A673 (cell line): ENCODE data around the gene TMEM178B. TPM values are rescaled to one million over a fixed set of nuclear protein-coding genes. Genes with fewer than 3 reads are reported as not detected.

ENCODE experiments used
- BruUV-seq: library from RNA; stranded (reverse); fragments of 400-500 nt; replicated peaks from 2 replicates; lab custom pipeline; 2021; lab: Mats Ljungman, UMichigan
- CTCF ChIA-PET: fragments of 300-600 bp; sonication (Branson Sonifier 250); formaldehyde crosslinking; loops from one replicate; lab custom pipeline; 2022; ENCODE audit warnings: antibody characterized with exemption; lab: Charles Lee
- POLR2A ChIA-PET: fragments of 300-600 bp; sonication (Branson Sonifier 250); formaldehyde crosslinking; loops from one replicate; lab custom pipeline; 2022; ENCODE audit warnings: antibody characterized with exemption; ENCODE audit not compliant: low non-redundant PET; lab: Charles Lee
- DNase-seq: peaks from one replicate; pipeline ENCODE4 v3.0.0-alpha.2; 2015; ENCODE audit warnings: low spot score
- H3K27ac ChIP-seq: fragments of 200-600 bp; sonication (generic); 2 replicates; pipeline ENCODE4 v1.5.1; 2016; ENCODE audit warnings: mixed run types, low read depth, mild to moderate bottlenecking, mixed read lengths, antibody characterized with exemption, low read length; ENCODE audit not compliant: poor library complexity, severe bottlenecking
- H3K27me3 ChIP-seq: fragments of 200-600 bp; sonication (generic); replicated peaks from 2 replicates; pipeline ENCODE4 v1.6.1; 2017; ENCODE audit warnings: mixed run types, low read depth, mild to moderate bottlenecking, mixed read lengths, antibody characterized with exemption, low read length; ENCODE audit not compliant: insufficient read depth, poor library complexity
- H3K36me3 ChIP-seq: fragments of 200-600 bp; sonication (generic); 2 replicates; pipeline ENCODE4 v1.6.1; 2016; ENCODE audit warnings: mixed run types, mild to moderate bottlenecking, mixed read lengths, antibody characterized with exemption, low read length; ENCODE audit not compliant: insufficient read depth, poor library complexity, severe bottlenecking
- H3K4me1 ChIP-seq: fragments of 200-600 bp; sonication (generic); 2 replicates; pipeline ENCODE4 v1.6.1; 2017; ENCODE audit warnings: mixed run types, mild to moderate bottlenecking, mixed read lengths, antibody characterized with exemption, low read length; ENCODE audit not compliant: insufficient read depth, poor library complexity, severe bottlenecking
- H3K4me3 ChIP-seq: fragments of 200-600 bp; sonication (generic); 2 replicates; pipeline ENCODE4 v1.5.1; 2016; ENCODE audit warnings: low read depth, mixed run types, mild to moderate bottlenecking, mixed read lengths, low read length; ENCODE audit not compliant: poor library complexity, severe bottlenecking
- H3K9me3 ChIP-seq: fragments of 200-600 bp; sonication (generic); 2 replicates; pipeline ENCODE4 v1.6.1; 2016; ENCODE audit warnings: mixed run types, low read depth, mild to moderate bottlenecking, mixed read lengths, antibody characterized with exemption, low read length; ENCODE audit not compliant: poor library complexity, severe bottlenecking
- EZH2 ChIP-seq: fragments of 200-600 bp; sonication (generic); IDR thresholded peaks from 2 replicates; pipeline ENCODE4 v1.6.1; 2017; ENCODE audit warnings: borderline replicate concordance, low read depth, mild to moderate bottlenecking, mixed read lengths, antibody characterized with exemption, low read length; ENCODE audit not compliant: poor library complexity, severe bottlenecking
- intact Hi-C: fragments of 100-400 bp; cut with micrococcal nuclease; formaldehyde crosslinking; loops from one replicate; pipeline ENCODE4 v1.10.0; 2022; ENCODE audit not compliant: unreplicated experiment
- total RNA-seq: library from RNA; stranded (reverse); gene quantifications from 2 replicates; pipeline ENCODE4 v1.2.3, GENCODE V29; 2021
- TF ChIP-seq, protein P1 (sequence below): fragments of 300-800, 200-600 bp; sonication (generic); conservative IDR thresholded peaks from 2 replicates; pipeline ENCODE4 v1.5.1; 2017; ENCODE audit warnings: low read depth, mild to moderate bottlenecking, antibody characterized with exemption, low read length, moderate library complexity, mixed read lengths

The TMEM178B gene
- total RNA-seq, 1 experiment from 2014 or later, result 2.8 TPM

DNA sequence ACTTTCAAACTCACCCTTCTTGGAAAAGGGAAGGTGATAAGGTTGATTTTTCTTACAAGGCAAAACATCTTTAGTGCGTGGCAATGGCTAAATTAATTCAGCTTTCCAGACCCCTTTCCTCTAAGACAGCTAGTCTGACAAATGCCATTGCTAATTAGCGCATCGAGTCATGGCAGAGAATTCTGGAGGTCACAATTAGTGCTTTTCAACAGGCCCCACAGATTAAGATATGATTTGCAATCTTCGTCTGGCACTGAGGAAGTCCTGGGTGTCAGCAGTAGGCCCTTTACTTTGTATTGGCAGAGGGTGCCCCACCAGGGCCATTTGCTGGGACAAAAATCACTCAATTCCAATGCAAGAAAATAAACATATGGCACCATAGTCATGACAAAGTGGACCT, 288.1 kb downstream of the TMEM178B start:
- TF ChIP-seq, protein P1, sequence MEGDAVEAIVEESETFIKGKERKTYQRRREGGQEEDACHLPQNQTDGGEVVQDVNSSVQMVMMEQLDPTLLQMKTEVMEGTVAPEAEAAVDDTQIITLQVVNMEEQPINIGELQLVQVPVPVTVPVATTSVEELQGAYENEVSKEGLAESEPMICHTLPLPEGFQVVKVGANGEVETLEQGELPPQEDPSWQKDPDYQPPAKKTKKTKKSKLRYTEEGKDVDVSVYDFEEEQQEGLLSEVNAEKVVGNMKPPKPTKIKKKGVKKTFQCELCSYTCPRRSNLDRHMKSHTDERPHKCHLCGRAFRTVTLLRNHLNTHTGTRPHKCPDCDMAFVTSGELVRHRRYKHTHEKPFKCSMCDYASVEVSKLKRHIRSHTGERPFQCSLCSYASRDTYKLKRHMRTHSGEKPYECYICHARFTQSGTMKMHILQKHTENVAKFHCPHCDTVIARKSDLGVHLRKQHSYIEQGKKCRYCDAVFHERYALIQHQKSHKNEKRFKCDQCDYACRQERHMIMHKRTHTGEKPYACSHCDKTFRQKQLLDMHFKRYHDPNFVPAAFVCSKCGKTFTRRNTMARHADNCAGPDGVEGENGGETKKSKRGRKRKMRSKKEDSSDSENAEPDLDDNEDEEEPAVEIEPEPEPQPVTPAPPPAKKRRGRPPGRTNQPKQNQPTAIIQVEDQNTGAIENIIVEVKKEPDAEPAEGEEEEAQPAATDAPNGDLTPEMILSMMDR, result no peak
- no peak for TF ChIP-seq EZH2
- ChIA-PET CTCF (no interaction called here), POLR2A (no interaction called here)
- no peaks in the 10 kb centered on the region for H3K27me3 ChIP-seq
- H3K4me3 ChIP-seq, result no peak overlapping the region
- no peak for DNase-seq
- no peaks in the 10 kb centered on the region for H3K36me3 ChIP-seq
- no peak overlapping the region for H3K27ac ChIP-seq
- no peaks in the 10 kb centered on the region for H3K9me3 ChIP-seq
- H3K4me1 ChIP-seq, result no peaks in the 10 kb centered on the region
- intact Hi-C loops, result no loop called here
- no TSS peak for BruUV-seq

DNA sequence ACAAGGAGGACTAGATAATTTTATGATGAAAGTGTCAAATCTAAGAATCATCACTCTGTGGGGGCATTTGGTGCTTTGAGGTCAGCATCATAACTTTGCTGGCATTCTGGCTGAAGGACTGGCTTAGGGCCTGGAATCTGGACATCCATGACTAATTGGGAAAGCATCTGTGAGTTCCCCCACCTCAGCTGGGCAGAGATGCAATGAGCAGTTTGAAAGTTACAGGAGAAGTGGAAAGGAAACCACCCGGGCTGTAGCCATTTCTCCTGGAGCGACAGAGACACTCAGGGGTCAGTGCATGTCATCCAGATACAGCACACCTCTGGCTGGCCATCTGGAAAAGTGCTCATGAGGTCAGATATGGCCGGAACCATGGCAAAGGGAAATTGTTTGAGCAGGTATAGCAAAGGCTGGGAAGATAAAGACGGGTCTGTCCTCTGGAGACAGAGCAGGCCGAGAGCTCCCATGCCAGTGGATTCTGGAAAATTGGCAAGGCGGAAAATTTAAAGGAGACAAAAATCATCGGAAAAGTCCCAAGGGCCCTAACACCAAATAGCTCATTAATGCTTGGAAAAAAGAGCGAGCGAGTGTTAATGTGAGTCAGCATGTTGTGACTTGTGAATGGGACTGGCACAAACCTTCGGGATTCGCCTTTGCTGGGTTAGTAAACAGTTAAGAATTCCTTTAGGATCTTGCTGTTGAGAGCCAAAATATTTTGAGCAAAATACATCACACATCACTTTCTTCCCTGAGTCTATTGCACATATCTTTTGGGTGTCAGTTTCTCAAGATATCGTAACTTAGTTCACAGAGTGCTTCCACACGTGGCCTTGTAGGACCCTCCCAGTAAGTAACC, 288.9 kb downstream of the TMEM178B start:
- Histone ChIP-seq H3K27ac (no peak overlapping the region), H3K4me1 (no peaks in the 10 kb centered on the region), H3K27me3 (no peaks in the 10 kb centered on the region), H3K36me3 (no peaks in the 10 kb centered on the region), H3K4me3 (no peak overlapping the region), H3K9me3 (no peaks in the 10 kb centered on the region)
- no TSS peak for BruUV-seq
- intact Hi-C loops, result no loop called here
- ChIA-PET POLR2A (no interaction called here), CTCF (no interaction called here)
- no peak for DNase-seq
- TF ChIP-seq, protein P1, result no peak
- no peak for TF ChIP-seq EZH2

DNA sequence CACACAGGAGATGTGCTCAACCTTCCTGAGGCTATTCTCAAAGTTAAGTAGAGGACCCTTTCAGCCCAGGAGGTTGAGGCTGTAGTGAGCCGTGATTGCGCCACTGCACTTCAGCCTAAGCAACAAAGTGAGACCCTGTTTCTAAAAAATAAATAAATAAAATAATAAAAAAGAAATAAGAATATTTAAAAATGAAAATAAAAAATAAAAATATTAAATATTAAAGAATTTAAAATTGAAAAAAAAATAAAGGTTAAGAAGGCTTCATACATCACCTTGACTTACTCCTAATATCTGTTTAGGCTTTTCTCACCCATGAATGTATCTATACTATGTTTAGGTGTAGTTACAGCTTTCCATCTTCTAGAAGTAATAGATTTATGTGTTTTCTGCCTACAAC, 289.9 kb downstream of the TMEM178B start:
- Histone ChIP-seq H3K27me3 (no peaks in the 10 kb centered on the region), H3K36me3 (no peaks in the 10 kb centered on the region), H3K9me3 (no peaks in the 10 kb centered on the region), H3K4me3 (no peak overlapping the region), H3K27ac (no peak overlapping the region), H3K4me1 (no peaks in the 10 kb centered on the region)
- ChIA-PET CTCF (no interaction called here), POLR2A (no interaction called here)
- intact Hi-C loops, result no loop called here
- TF ChIP-seq, protein P1, result no peak
- no peak for TF ChIP-seq EZH2
- no TSS peak for BruUV-seq
- no peak for DNase-seq
